H1 (cell line): Measurements from ENCODE around the gene IGLL1. TPM values are rescaled to one million over a fixed set of nuclear protein-coding genes. Genes with fewer than 3 reads are reported as not detected.

Experiments
- CTCF ChIA-PET: fragments of 300-600 bp; sonication (Branson Sonifier 250); formaldehyde crosslinking; loops from one replicate; lab custom pipeline; 2021; ENCODE audit not compliant: partially characterized antibody; lab: Charles Lee
- POLR2A ChIA-PET: fragments of 300-600 bp; sonication (Branson Sonifier 250); formaldehyde crosslinking; loops from one replicate; lab custom pipeline; 2021; ENCODE audit warnings: inconsistent platforms; ENCODE audit not compliant: partially characterized antibody; lab: Charles Lee
- DNase-seq, 2 experiments: peaks; one replicate each; pipeline versions ENCODE4 v3.0.0 to v3.0.0-alpha.2; 2010 to 2022; ENCODE audit warnings: low spot score in 2 of 2, low read depth in 1 of 2, mixed read lengths in 1 of 2
- FAIRE-seq: peaks from 2 replicates; lab custom pipeline; 2011; peaks lifted over from hg19 to GRCh38; lab: Jason Lieb, UNC
- H2AFZ ChIP-seq: 2 replicates; pipeline ENCODE4 v1.8.1; 2012; ENCODE audit warnings: low read length, inconsistent platforms
- H2AK5ac ChIP-seq: 2 replicates; pipeline ENCODE4 v1.6.1; 2013; ENCODE audit warnings: low read depth, low read length
- H2BK120ac ChIP-seq: replicated peaks from 2 replicates; pipeline ENCODE3; 2013; ENCODE audit warnings: low read depth, low read length, inconsistent platforms
- H2BK12ac ChIP-seq: 2 replicates; pipeline ENCODE4 v1.6.1; 2013; ENCODE audit warnings: low read depth, low read length
- H2BK15ac ChIP-seq: 2 replicates; pipeline ENCODE4 v1.6.1; 2013; ENCODE audit warnings: low read length
- H2BK20ac ChIP-seq: 2 replicates; pipeline ENCODE4 v1.6.1; 2013; ENCODE audit warnings: low read length
- H2BK5ac ChIP-seq: 2 replicates; pipeline ENCODE4 v1.6.1; 2013; ENCODE audit warnings: low read depth, low read length
- H3K14ac ChIP-seq: 2 replicates; pipeline ENCODE4 v1.6.1; 2013; ENCODE audit warnings: inconsistent platforms; ENCODE audit not compliant: insufficient read length
- H3K18ac ChIP-seq: 2 replicates; pipeline ENCODE4 v1.6.1; 2013; ENCODE audit warnings: low read length; ENCODE audit errors: extremely low read depth
- H3K23ac ChIP-seq: 2 replicates; pipeline ENCODE4 v1.6.1; 2013; ENCODE audit warnings: inconsistent platforms; ENCODE audit not compliant: insufficient read length
- H3K23me2 ChIP-seq: 2 replicates; pipeline ENCODE4 v1.6.1; 2013; ENCODE audit warnings: low read depth, low read length
- H3K27ac ChIP-seq: 2 replicates; pipeline ENCODE4 v1.6.1; 2011; ENCODE audit warnings: low read depth, low read length, inconsistent platforms
- H3K27me3 ChIP-seq, 4 experiments: replicated peaks in 1 of 4; 1 replicate in 1 of 4; 2 replicates in 3 of 4; pipeline versions ENCODE4 v1.6.1 to v1.8.1; 2011 to 2013; ENCODE audit warnings: low read length in 3 of 4, mild to moderate bottlenecking in 3 of 4, inconsistent platforms in 2 of 4, mixed read lengths in 2 of 4, moderate library complexity in 1 of 4; ENCODE audit not compliant: control insufficient read depth in 3 of 4, insufficient read depth in 3 of 4; ENCODE audit errors: extremely low read depth in 1 of 4
- H3K36me3 ChIP-seq, 4 experiments: 2 replicates each; pipeline versions ENCODE4 v1.6.1 to v1.8.1; 2011 to 2013; ENCODE audit warnings: mild to moderate bottlenecking in 4 of 4, low read length in 3 of 4, moderate library complexity in 2 of 4, control low read depth in 1 of 4, inconsistent platforms in 1 of 4; ENCODE audit not compliant: insufficient read depth in 4 of 4, control insufficient read depth in 2 of 4
- H3K4ac ChIP-seq: replicated peaks from 2 replicates; pipeline ENCODE3; 2013; ENCODE audit warnings: low read length, low read depth, mixed read lengths, inconsistent platforms; ENCODE audit not compliant: insufficient read length
- H3K4me1 ChIP-seq, 4 experiments: replicated peaks in 1 of 4; 1 replicate in 1 of 4; 2 replicates in 3 of 4; pipeline versions ENCODE4 v1.6.1 to v1.8.1; 2011 to 2013; ENCODE audit warnings: low read length in 3 of 4, inconsistent platforms in 2 of 4, mixed read lengths in 1 of 4; ENCODE audit not compliant: insufficient read depth in 4 of 4, control insufficient read depth in 3 of 4
- H3K4me2 ChIP-seq, 2 experiments: 2 replicates each; pipeline versions ENCODE4 v1.6.1 to v1.8.1; 2011 to 2013; ENCODE audit warnings: low read depth in 2 of 2, low read length in 2 of 2, control low read depth in 1 of 2, inconsistent platforms in 1 of 2, mild to moderate bottlenecking in 1 of 2; ENCODE audit not compliant: insufficient read depth in 1 of 2
- H3K4me3 ChIP-seq, 4 experiments: fragments of 200-600, 300-600 bp in 1 of 4; sonication (generic), shearing (Covaris generic), sonication (Bioruptor Twin) in 1 of 4; 2 replicates each; pipeline versions ENCODE4 v1.5.1 to v1.8.1; 2011 to 2016; ENCODE audit warnings: low read length in 4 of 4, low read depth in 3 of 4, control low read depth in 2 of 4, inconsistent platforms in 2 of 4, mild to moderate bottlenecking in 2 of 4, mixed read lengths in 1 of 4, moderate library complexity in 1 of 4; ENCODE audit not compliant: insufficient read depth in 2 of 4; ENCODE audit errors: extremely low read depth in 1 of 4
- H3K56ac ChIP-seq: replicated peaks from 2 replicates; pipeline ENCODE3; 2013; ENCODE audit warnings: low read depth, mild to moderate bottlenecking, mixed read lengths, low read length, inconsistent platforms; ENCODE audit not compliant: insufficient read length
- H3K79me1 ChIP-seq: 2 replicates; pipeline ENCODE4 v1.6.1; 2013; ENCODE audit warnings: low read depth, low read length, control low read depth
- H3K79me2 ChIP-seq, 2 experiments: 2 replicates each; pipeline versions ENCODE4 v1.6.1 to v1.8.1; 2012 to 2013; ENCODE audit warnings: low read length in 2 of 2, mild to moderate bottlenecking in 2 of 2, inconsistent platforms in 1 of 2; ENCODE audit not compliant: insufficient read depth in 2 of 2, control insufficient read depth in 1 of 2
- H3K9ac ChIP-seq, 4 experiments: replicated peaks in 1 of 4; 1 replicate in 1 of 4; 2 replicates in 3 of 4; pipeline versions ENCODE4 v1.6.1 to v1.8.1; 2011 to 2013; ENCODE audit warnings: low read depth in 3 of 4, low read length in 3 of 4, control low read depth in 2 of 4, mild to moderate bottlenecking in 2 of 4, moderate library complexity in 2 of 4, inconsistent platforms in 1 of 4; ENCODE audit errors: extremely low read depth in 1 of 4
- H3K9me3 ChIP-seq, 2 experiments: 2 replicates each; pipeline versions ENCODE4 v1.6.1 to v1.8.1; 2012 to 2013; ENCODE audit warnings: mild to moderate bottlenecking in 2 of 2, moderate library complexity in 2 of 2, control low read depth in 1 of 2, inconsistent platforms in 1 of 2, low read depth in 1 of 2, low read length in 1 of 2, mixed read lengths in 1 of 2; ENCODE audit not compliant: insufficient read depth in 2 of 2
- H4K20me1 ChIP-seq, 2 experiments: replicated peaks in 1 of 2; 2 replicates each; pipeline versions ENCODE3 to v1.8.1; 2011 to 2013; ENCODE audit warnings: inconsistent platforms in 2 of 2, low read length in 2 of 2, mild to moderate bottlenecking in 1 of 2; ENCODE audit not compliant: insufficient read depth in 2 of 2, control insufficient read depth in 1 of 2
- H4K5ac ChIP-seq: 2 replicates; pipeline ENCODE4 v1.6.1; 2013; ENCODE audit warnings: low read length, low read depth, mixed read lengths, inconsistent platforms; ENCODE audit not compliant: insufficient read length
- H4K8ac ChIP-seq: 2 replicates; pipeline ENCODE4 v1.8.0; 2013; ENCODE audit warnings: mild to moderate bottlenecking, moderate library complexity, low read length, inconsistent platforms; ENCODE audit not compliant: insufficient read depth; ENCODE audit errors: extremely low read depth
- H4K91ac ChIP-seq: replicated peaks from 2 replicates; pipeline ENCODE3; 2013; ENCODE audit warnings: low read length, mixed read lengths, inconsistent platforms; ENCODE audit not compliant: insufficient read length
- BCL11A ChIP-seq, 2 experiments: IDR thresholded peaks; one replicate each; pipeline ENCODE4 v1.6.1; 2011; ENCODE audit warnings: low read depth in 2 of 2, low read length in 2 of 2, mild to moderate bottlenecking in 2 of 2
- CTBP2 ChIP-seq: IDR thresholded peaks from 2 replicates; pipeline ENCODE4 v1.7.0; 2011; ENCODE audit warnings: borderline replicate concordance, mild to moderate bottlenecking, moderate library complexity, mixed read lengths, low read length; ENCODE audit not compliant: insufficient read depth, insufficient read length
- EGR1 ChIP-seq: IDR thresholded peaks from 2 replicates; pipeline ENCODE4 v1.6.1; 2011; ENCODE audit warnings: low read depth, low read length, borderline replicate concordance
- GTF2F1 ChIP-seq: IDR thresholded peaks from 2 replicates; pipeline ENCODE4 v1.6.1; 2012; ENCODE audit warnings: low read depth, low read length, improper control_type of control experiment, borderline replicate concordance
- HDAC6 ChIP-seq: IDR thresholded peaks from one replicate; pipeline ENCODE4 v1.7.1; 2012; ENCODE audit warnings: low read depth, mild to moderate bottlenecking, inconsistent platforms, low read length, moderate library complexity
- JUN ChIP-seq: IDR thresholded peaks from 2 replicates; pipeline ENCODE4 v1.6.1; 2011; ENCODE audit warnings: low read depth, mild to moderate bottlenecking, improper control_type of control experiment, low read length
- KDM5A ChIP-seq: fragments of 200-600 bp; IDR thresholded peaks from 2 replicates; pipeline ENCODE4 v1.7.1; 2012; ENCODE audit warnings: mild to moderate bottlenecking, low read length, inconsistent platforms, mixed read lengths
- RNF2 ChIP-seq: fragments of 200-900, 300-1000 bp; sonication (generic); IDR thresholded peaks from 2 replicates; pipeline ENCODE4 v1.7.1; 2016; ENCODE audit warnings: borderline replicate concordance, low read depth, mild to moderate bottlenecking, antibody characterized with exemption, low read length; ENCODE audit not compliant: poor library complexity, severe bottlenecking; ENCODE audit errors: missing control alignments
- SAP30 ChIP-seq: fragments of 300-600 bp; sonication (generic); IDR thresholded peaks from 2 replicates; pipeline ENCODE4 v1.7.1; 2012; ENCODE audit warnings: low read length, moderate library complexity, mild to moderate bottlenecking, inconsistent platforms; ENCODE audit not compliant: insufficient read depth, insufficient replicate concordance
- SIX5 ChIP-seq: IDR thresholded peaks from 2 replicates; pipeline ENCODE4 v1.6.1; 2011; ENCODE audit warnings: mild to moderate bottlenecking, low read depth, low read length
- SRF ChIP-seq: IDR thresholded peaks from 2 replicates; pipeline ENCODE4 v1.6.1; 2011; ENCODE audit warnings: mild to moderate bottlenecking, low read depth, low read length, moderate library complexity
- ZNF274 ChIP-seq: IDR thresholded peaks from 2 replicates; pipeline ENCODE4 v1.7.0; 2012; ENCODE audit warnings: low read length, borderline replicate concordance; ENCODE audit errors: extremely low read depth
- WGBS, 2 experiments: shearing (Covaris generic) in 1 of 2; methylation state at CpG; one replicate each; pipeline versions ENCODE4 v1.1.6 to v1.1.7; 2013 to 2015; ENCODE audit warnings: low lambda C conversion rate in 2 of 2, mixed read lengths in 2 of 2, inconsistent platforms in 1 of 2, low coverage in 1 of 2, missing lambda C conversion rate in 1 of 2; ENCODE audit not compliant: insufficient replicate concordance in 2 of 2, insufficient coverage in 1 of 2, insufficient read length in 1 of 2; ENCODE audit errors: extremely low coverage in 1 of 2, missing lambda C conversion rate in 1 of 2; 5-methylcytosine and 5-hydroxymethylcytosine counted together
- polyA plus RNA-seq, 7 experiments: library from polyadenylated mRNA; depleted of rRNA in 3 of 7; stranded (reverse) in 5 of 7; unstranded in 2 of 7; fragments of >200 nt in 5 of 7; fragments of 200-250 nt in 2 of 7; gene quantifications; 1 replicate in 5 of 7; 2 replicates in 1 of 7; 4 replicates in 1 of 7; pipeline versions ENCODE4 v1.2.1 to v1.2.3, GENCODE V29; 2011 to 2013; ENCODE audit warnings: missing spikeins in 2 of 7, mixed read lengths in 2 of 7
- total RNA-seq: library from RNA; stranded (reverse); fragmentation: NEBNext Ultra II Directional; extraction: Animal tissue kit (Norgen Biotek cat#: 25700); gene quantifications from 2 replicates; pipeline ENCODE4 v1.2.1, GENCODE V29; 2021
- TF ChIP-seq, protein P1 (sequence below): IDR thresholded peaks from 2 replicates; pipeline ENCODE4 v1.6.1; 2012; ENCODE audit warnings: inconsistent platforms

The IGLL1 gene
- total and polyA plus RNA-seq, 2 of the 8 experiments (the other 6 are each of a cell fraction or from before 2014, with no cell fraction given): not detected

DNA sequence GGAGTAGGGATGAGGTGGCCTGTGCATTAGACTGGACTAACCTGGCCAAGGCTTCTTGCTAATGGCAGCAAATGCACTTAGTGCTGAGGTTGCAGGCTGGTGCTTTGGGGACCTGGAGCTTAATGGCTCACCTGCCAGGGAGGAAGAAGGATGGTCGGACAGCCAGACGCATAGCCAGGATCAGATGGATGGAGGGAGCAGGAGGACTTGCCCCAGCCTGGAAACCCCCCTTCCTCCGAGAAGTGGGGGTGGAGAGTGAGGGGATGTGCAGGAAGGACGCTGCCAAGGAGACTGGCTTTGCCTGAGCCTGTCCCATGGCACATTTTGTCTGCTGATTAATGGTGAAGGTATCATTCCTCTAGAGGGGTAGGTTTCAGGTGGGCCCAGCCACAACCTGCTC, 17.9 kb downstream of the IGLL1 start:
- Histone ChIP-seq H3K23ac (no peak overlapping the region), H2BK12ac (no peak overlapping the region), H2AFZ (no peak overlapping the region), H3K14ac (no peak overlapping the region), H3K18ac (no peak overlapping the region), H4K91ac (no peak overlapping the region), H3K56ac (no peak overlapping the region), H2BK15ac (no peak overlapping the region), H2AK5ac (no peak overlapping the region), H3K79me1 (no peaks in the 10 kb centered on the region), H4K20me1 (peaks cover 0 to 2% of the 10 kb centered on the region in 2 experiments), H4K5ac (no peak overlapping the region), H3K36me3 (no peaks in the 10 kb centered on the region), H3K27me3 (peaks cover 4 to 21% (median 17%) of the 10 kb centered on the region in 4 experiments), H3K4me3 (no peak overlapping the region), H4K8ac (no peak overlapping the region), H2BK120ac (no peak overlapping the region), H2BK20ac (no peak overlapping the region), H3K4me2 (no peak overlapping the region), H3K4me1 (peaks cover 0 to 13% (median 9%) of the 10 kb centered on the region in 4 experiments; a peak in 6 of 7 replicates), H2BK5ac (no peak overlapping the region), H3K9ac (no peak overlapping the region), H3K4ac (no peak overlapping the region), H3K27ac (no peak overlapping the region), H3K79me2 (no peaks in the 10 kb centered on the region), H3K9me3 (no peaks in the 10 kb centered on the region), H3K23me2 (peaks cover 11% of the 10 kb centered on the region; the same call in 1 of the 2 replicates)
- no peak for FAIRE-seq
- POLR2A ChIA-PET: no interaction called here
- no peak for DNase-seq
- 86% methylated on average over 3 of the region's 4 CpGs; no CpG with 5 or more reads in 1 of the 2 experiments for WGBS, 2 experiments
- CTCF ChIA-PET: interaction anchor here (4.2 kb wide), 1 partner anchor 29 kb away, joined by 17 read pairs; no protein-coding TSS in a partner anchor
- TF ChIP-seq RNF2 (no peak), ZNF274 (no peak), SIX5 (no peak), HDAC6 (no peak), SAP30 (no peak), SRF (no peak), EGR1 (no peak), KDM5A (no peak), BCL11A (IDR thresholded peaks at IDR 0.05; ENCODE audit: low read depth in 2 of 2, low read length in 2 of 2) (no peak), CTBP2 (no peak), GTF2F1 (no peak), JUN (no peak)
- TF ChIP-seq, protein P1, sequence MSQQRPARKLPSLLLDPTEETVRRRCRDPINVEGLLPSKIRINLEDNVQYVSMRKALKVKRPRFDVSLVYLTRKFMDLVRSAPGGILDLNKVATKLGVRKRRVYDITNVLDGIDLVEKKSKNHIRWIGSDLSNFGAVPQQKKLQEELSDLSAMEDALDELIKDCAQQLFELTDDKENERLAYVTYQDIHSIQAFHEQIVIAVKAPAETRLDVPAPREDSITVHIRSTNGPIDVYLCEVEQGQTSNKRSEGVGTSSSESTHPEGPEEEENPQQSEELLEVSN: no peak
